Naive thymus-derived CD8-positive, alpha-beta T cell (primary cell): Measurements from ENCODE around the gene RABL3. TPM values are rescaled to one million over a fixed set of nuclear protein-coding genes. Genes with fewer than 3 reads are reported as not detected.

Source experiments
- ATAC-seq, 2 donors: fragments of 150-1000 bp; cut with Tn5 transposase in 1 of 2; sonication (Bioruptor Pico), chemical (Tn5 transposase) in 1 of 2; 1 replicate in 1 of 2; 2 replicates in 1 of 2; pipeline ENCODE4 v1.10.0; 2021; ENCODE audit warnings: mild to moderate bottlenecking in 2 of 2, moderate library complexity in 2 of 2
- POLR2A ChIA-PET: fragments of 350-600 bp; sonication (Branson Sonifier 250); formaldehyde crosslinking; loops from one replicate; lab custom pipeline; 2021; ENCODE audit warnings: antibody characterized with exemption; lab: Charles Lee
- DNase-seq, 10 donors: peaks; one replicate each; pipeline versions ENCODE4 v3.0.0 to v3.0.0-alpha.2; 2020 to 2022
- H3K27ac Mint-ChIP-seq, 10 donors: one replicate each; pipeline ENCODE4 v1.8.0; 2020 to 2022; ENCODE audit warnings: mild to moderate bottlenecking in 10 of 10, mixed read lengths in 10 of 10, moderate library complexity in 4 of 10, inconsistent platforms in 1 of 10
- H3K27me3 Mint-ChIP-seq, 5 donors: one replicate each; pipeline ENCODE4 v1.8.0; 2021 to 2022; ENCODE audit warnings: mixed read lengths in 5 of 5
- H3K36me3 Mint-ChIP-seq, 3 donors: one replicate each; pipeline ENCODE4 v1.8.0; 2020 to 2022; ENCODE audit warnings: mixed read lengths in 3 of 3, mild to moderate bottlenecking in 2 of 3, inconsistent platforms in 1 of 3
- H3K4me1 Mint-ChIP-seq, 4 donors: one replicate each; pipeline ENCODE4 v1.8.0; 2021 to 2022; ENCODE audit warnings: mixed read lengths in 4 of 4
- H3K4me3 Mint-ChIP-seq, 10 donors: one replicate each; pipeline ENCODE4 v1.8.0; 2020 to 2022; ENCODE audit warnings: mild to moderate bottlenecking in 10 of 10, mixed read lengths in 10 of 10, moderate library complexity in 6 of 10, inconsistent platforms in 1 of 10
- H3K9me3 Mint-ChIP-seq, 9 donors: one replicate each; pipeline ENCODE4 v1.8.0; 2020 to 2022; ENCODE audit warnings: mixed read lengths in 9 of 9, mild to moderate bottlenecking in 3 of 9, inconsistent platforms in 1 of 9, moderate library complexity in 1 of 9
- polyA plus RNA-seq, 3 donors: library from polyadenylated mRNA; unstranded; fragments of 300-500 nt; fragmentation: Illumina TruSeq; gene quantifications; one replicate each; pipeline ENCODE4 v1.2.3, GENCODE V29; 2021
- total RNA-seq, 8 experiments: library from RNA in 2 of 8; stranded (reverse) in 2 of 8; gene quantifications; one replicate each; pipeline ENCODE4 v1.2.3 and lab custom pipeline; 2021 to 2026

The RABL3 gene
- total and polyA plus RNA-seq, 5 experiments from 2014 or later: 29.5 to 41.9 (median 39.0) TPM

DNA sequence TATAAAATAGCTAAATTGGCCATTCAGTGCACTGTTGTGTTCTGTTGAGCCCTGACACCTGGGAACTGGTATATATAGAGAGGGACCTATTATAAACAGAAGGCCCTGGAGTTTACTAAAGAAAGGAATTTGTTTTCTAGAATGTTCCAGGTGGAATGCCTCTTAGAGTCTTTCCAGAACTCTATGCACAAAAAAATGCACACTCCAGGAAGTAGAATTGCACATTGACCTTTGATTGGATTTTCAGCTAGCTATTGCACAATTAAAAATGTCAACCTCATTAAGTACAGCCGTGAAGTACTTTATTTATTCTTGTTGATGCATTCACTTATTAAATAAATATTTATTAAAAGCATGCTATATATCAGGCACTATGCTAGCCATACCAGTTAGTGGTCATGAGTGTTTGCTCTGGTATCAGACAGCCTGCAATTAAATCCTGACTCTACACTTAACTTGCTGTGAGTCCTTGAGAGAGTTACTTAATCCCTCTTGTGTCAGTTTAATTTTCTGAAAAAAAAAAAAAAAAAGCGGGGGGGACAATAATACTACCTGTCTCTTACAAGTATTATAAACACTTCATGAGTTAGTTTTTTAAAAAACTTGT, 105.4 kb downstream of the RABL3 start:
- DNase-seq (no peak), ATAC-seq (no peak)
- H3K4me3 Mint-ChIP-seq: no peak overlapping the region
- H3K9me3 Mint-ChIP-seq: peaks cover 0 to 14% (median 0%) of the 10 kb centered on the region in 9 donors
- POLR2A ChIA-PET: no interaction called here
- H3K27me3 Mint-ChIP-seq: no peaks in the 10 kb centered on the region
- H3K27ac Mint-ChIP-seq: no peak overlapping the region
- H3K36me3 Mint-ChIP-seq: peaks cover 0 to 9% (median 0%) of the 10 kb centered on the region in 3 donors
- H3K4me1 Mint-ChIP-seq: peaks cover 9 to 13% (median 11%) of the 10 kb centered on the region in 4 donors

Other genes starting within 250 kb of the RABL3 start
- 100 to 1,000 TPM in 1 of 2 experiments, 10 to 100 TPM in 1; 87.5 to 107 TPM for gene NDUFB4, start 146.2 kb downstream of the RABL3 start, total RNA-seq
- gene NDUFB4, start 146.2 kb downstream of the RABL3 start, polyA plus RNA-seq: 100 to 1,000 TPM; 249 to 277 (median 277) TPM
- 1 to 10 TPM; 3.8 to 5.5 TPM for gene HGD, start 60.3 kb downstream of the RABL3 start, total RNA-seq
- gene HGD, start 60.3 kb downstream of the RABL3 start, polyA plus RNA-seq: not detected
- gene GTF2E1, start 228 bp upstream of the RABL3 start, total RNA-seq: 10 to 100 TPM; 23.9 to 26.5 TPM
- gene GTF2E1, start 228 bp upstream of the RABL3 start, polyA plus RNA-seq: 10 to 100 TPM; 10.9 to 15.9 (median 11.5) TPM
- not detected for gene STXBP5L, start 165.7 kb upstream of the RABL3 start, total RNA-seq
- not detected for gene STXBP5L, start 165.7 kb upstream of the RABL3 start, polyA plus RNA-seq